ENCODE measurements around the gene TADA2A. TPM values are rescaled to one million over a fixed set of nuclear protein-coding genes. Genes with fewer than 3 reads are reported as not detected.

Gene TADA2A
- total and polyA plus RNA-seq, 2 of the 8 experiments (the other 6 are each of a cell fraction or from before 2014, with no cell fraction given): 8.4 to 18.5 TPM

GRCh38 chr17:37410357-37410756 is 3.7 kb downstream of the TADA2A start:
- ChIA-PET POLR2A (ENCODE audit: partially characterized antibody) (interaction anchor here (1.1 to 2.4 kb wide), 4 partner anchors 9 to 78 kb away, joined by 3 to 16 read pairs (median 6); no protein-coding TSS in a partner anchor), CTCF (ENCODE audit: partially characterized antibody) (interaction anchor here (1.2 to 1.4 kb wide), 3 partner anchors 10 to 48 kb away, joined by 3 to 6 read pairs (median 4); no protein-coding TSS in a partner anchor)
- Histone ChIP-seq H2AFZ (ENCODE audit: low read length) (no peak overlapping the region), H3K27ac (ENCODE audit: low read depth, low read length) (no peak overlapping the region), H3K4me2 (ENCODE audit: insufficient read depth in 1 of 2, low read depth in 2 of 2, low read length in 2 of 2) (no peak overlapping the region), H3K14ac (ENCODE audit: insufficient read length) (no peak overlapping the region), H3K36me3 (ENCODE audit: control insufficient read depth in 2 of 4, insufficient read depth in 4 of 4, low read length in 3 of 4) (peaks cover 9 to 22% (median 13%) of the 10 kb centered on the region in 4 experiments; a peak in 7 of 8 replicates), H2BK120ac (replicated peaks; ENCODE audit: low read depth, low read length) (no peak overlapping the region), H3K18ac (ENCODE audit: extremely low read depth, low read length) (no peak overlapping the region), H4K91ac (replicated peaks; ENCODE audit: insufficient read length, low read length) (no peak overlapping the region), H3K79me2 (ENCODE audit: control insufficient read depth in 1 of 2, insufficient read depth in 2 of 2, low read length in 2 of 2) (0 out of 4 replicates have a peak, but pooled peaks cover 0 to 12% of the 10 kb centered on the region in 2 experiments), H3K79me1 (ENCODE audit: low read depth, low read length) (peaks cover 5% of the 10 kb centered on the region; the same call in 1 of the 2 replicates), H3K4ac (replicated peaks; ENCODE audit: insufficient read length, low read depth, low read length) (no peak overlapping the region), H3K23ac (ENCODE audit: insufficient read length) (no peak overlapping the region), H3K23me2 (ENCODE audit: low read depth, low read length) (peaks cover 8% of the 10 kb centered on the region), H4K8ac (ENCODE audit: extremely low read depth, insufficient read depth, low read length) (no peak overlapping the region), H4K20me1 (replicated peaks in 1 of 2; ENCODE audit: control insufficient read depth in 1 of 2, insufficient read depth in 2 of 2, low read length in 2 of 2) (no peaks in the 10 kb centered on the region), H3K9ac (replicated peaks in 1 of 4; ENCODE audit: extremely low read depth in 1 of 4, low read depth in 3 of 4, low read length in 3 of 4) (no peak overlapping the region), H3K56ac (replicated peaks; ENCODE audit: insufficient read length, low read depth, low read length) (no peak overlapping the region), H2BK5ac (ENCODE audit: low read depth, low read length) (no peak overlapping the region), H3K4me1 (replicated peaks in 1 of 4; ENCODE audit: control insufficient read depth in 3 of 4, insufficient read depth in 4 of 4, low read length in 3 of 4) (peaks cover 0 to 2% (median 0%) of the 10 kb centered on the region in 4 experiments; a peak in 2 of 7 replicates), H3K9me3 (ENCODE audit: insufficient read depth in 2 of 2, low read depth in 1 of 2, low read length in 1 of 2) (no peaks in the 10 kb centered on the region), H2BK15ac (ENCODE audit: low read length) (no peak overlapping the region), H2BK12ac (ENCODE audit: low read depth, low read length) (no peak overlapping the region), H2AK5ac (ENCODE audit: low read depth, low read length) (no peak overlapping the region), H2BK20ac (ENCODE audit: low read length) (no peak overlapping the region), H4K5ac (ENCODE audit: insufficient read length, low read depth, low read length) (no peak overlapping the region), H3K4me3 (ENCODE audit: extremely low read depth in 1 of 4, insufficient read depth in 2 of 4, low read depth in 3 of 4, low read length in 4 of 4) (no peak overlapping the region), H3K27me3 (replicated peaks in 1 of 4; ENCODE audit: control insufficient read depth in 3 of 4, extremely low read depth in 1 of 4, insufficient read depth in 3 of 4, low read length in 3 of 4) (no peaks in the 10 kb centered on the region)
- no peak for DNase-seq (ENCODE audit: low read depth in 1 of 2, low spot score in 2 of 2)
- no peak for FAIRE-seq
- WGBS, 2 experiments (ENCODE audit: extremely low coverage in 1 of 2, insufficient coverage in 1 of 2, insufficient read length in 1 of 2, insufficient replicate concordance in 2 of 2, low coverage in 1 of 2, low lambda C conversion rate in 2 of 2, missing lambda C conversion rate in 1 of 2): 92 to 100% methylated on average over 1 to 3 of the region's 3 CpGs
- TF ChIP-seq CEBPB (IDR thresholded peaks at IDR 0.05; ENCODE audit: low read depth, low read length) (no peak), GABPA (IDR thresholded peaks at IDR 0.05; ENCODE audit: borderline replicate concordance, insufficient read depth, low read length) (no peak), EZH2 (IDR thresholded peaks at IDR 0.05; ENCODE audit: low read depth, low read length, severe bottlenecking) (no peak), RFX5 (IDR thresholded peaks at IDR 0.05; ENCODE audit: borderline replicate concordance, low read depth, low read length) (no peak), POU5F1 (IDR thresholded peaks at IDR 0.05; ENCODE audit: low read depth, low read length) (no peak), SRF (IDR thresholded peaks at IDR 0.05; ENCODE audit: low read depth, low read length) (no peak), KDM1A (IDR thresholded peaks at IDR 0.05; ENCODE audit: borderline replicate concordance, low read length) (no peak), CBX5 (IDR thresholded peaks at IDR 0.05; ENCODE audit: low read depth, low read length) (no peak), TCF12 (IDR thresholded peaks at IDR 0.05; ENCODE audit: low read depth, low read length) (no peak), EGR1 (IDR thresholded peaks at IDR 0.05; ENCODE audit: borderline replicate concordance, low read depth, low read length) (no peak), HDAC6 (IDR thresholded peaks at IDR 0.05; ENCODE audit: low read depth, low read length) (no peak), MAX (IDR thresholded peaks at IDR 0.05) (no peak), ATF3 (IDR thresholded peaks at IDR 0.05; ENCODE audit: insufficient read depth, low read depth, low read length) (no peak), SUZ12 (IDR thresholded peaks at IDR 0.05; ENCODE audit: low read length) (no peak)
